Measurements from ENCODE around the gene FSTL3.
"Not testable (repeated sequence)": the region's sequence is repeated elsewhere in the genome, so short reads cannot be mapped to it uniquely, and the experiment has no call there.

Gene FSTL3

DNA sequence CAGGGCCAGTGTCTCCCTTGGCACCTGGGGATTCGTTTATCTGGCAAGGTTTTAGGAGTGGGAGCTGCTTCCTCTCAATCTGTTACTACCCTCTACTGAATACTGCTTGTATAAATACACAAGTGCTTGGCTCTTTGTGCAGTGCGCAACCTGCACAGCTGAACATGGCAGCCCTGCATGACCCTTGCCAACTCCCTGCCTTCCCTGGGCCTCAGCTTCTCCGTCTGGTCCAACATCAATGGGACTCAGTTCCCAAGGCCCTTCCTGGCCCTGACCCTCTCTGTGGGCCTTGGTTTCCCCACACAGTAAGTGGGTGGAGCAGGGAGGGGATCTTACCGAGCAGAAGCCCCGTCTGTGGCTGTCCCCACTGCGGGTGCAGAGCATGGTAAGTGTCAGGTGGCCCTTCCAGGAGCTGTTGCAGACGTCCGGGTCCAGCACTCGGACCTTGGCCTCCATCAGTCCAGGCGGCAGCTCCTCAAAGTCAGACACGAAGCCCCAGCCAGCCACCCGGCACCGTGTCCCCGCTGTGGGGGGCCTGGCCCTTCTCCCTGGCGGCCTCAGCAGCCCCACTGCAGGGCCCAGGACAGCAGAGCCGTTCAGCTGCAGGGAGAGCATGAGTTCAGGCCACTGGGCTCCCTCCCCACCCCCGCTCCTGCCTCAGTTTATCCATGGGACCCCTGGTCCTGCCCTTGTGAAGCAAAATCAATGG is 10.6 kb downstream of the FSTL3 start:
- DNase-seq: no peak

DNA sequence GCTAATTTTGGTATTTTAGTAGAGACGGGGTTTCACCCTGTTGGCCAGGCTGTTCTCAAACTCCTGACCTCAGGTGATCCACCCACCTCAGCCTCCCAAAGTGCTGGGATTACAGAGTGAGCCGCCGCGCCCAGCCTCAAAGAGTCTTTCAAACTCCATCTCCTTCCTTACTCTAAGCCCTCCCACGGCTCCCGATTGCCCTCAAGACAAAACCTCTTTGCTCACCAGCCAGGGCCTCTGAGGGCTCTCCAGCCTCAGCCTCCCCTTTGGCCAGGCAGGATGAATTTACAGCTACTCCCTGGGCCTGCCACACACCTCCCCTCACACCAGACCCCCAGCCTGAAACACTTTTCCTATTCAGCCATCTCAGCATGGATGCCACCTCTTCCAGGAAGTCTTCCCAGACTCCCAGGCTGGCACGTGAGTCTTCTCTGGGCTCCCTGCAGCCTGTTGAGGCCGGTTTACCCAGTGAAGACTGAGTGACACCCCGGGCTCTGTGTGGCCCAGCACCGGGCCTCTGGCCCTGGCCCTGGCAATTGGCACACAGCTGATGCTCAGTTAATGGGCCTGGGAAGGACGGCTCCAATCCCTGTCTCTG is 11.5 kb downstream of the FSTL3 start:
- no peak for DNase-seq

DNA sequence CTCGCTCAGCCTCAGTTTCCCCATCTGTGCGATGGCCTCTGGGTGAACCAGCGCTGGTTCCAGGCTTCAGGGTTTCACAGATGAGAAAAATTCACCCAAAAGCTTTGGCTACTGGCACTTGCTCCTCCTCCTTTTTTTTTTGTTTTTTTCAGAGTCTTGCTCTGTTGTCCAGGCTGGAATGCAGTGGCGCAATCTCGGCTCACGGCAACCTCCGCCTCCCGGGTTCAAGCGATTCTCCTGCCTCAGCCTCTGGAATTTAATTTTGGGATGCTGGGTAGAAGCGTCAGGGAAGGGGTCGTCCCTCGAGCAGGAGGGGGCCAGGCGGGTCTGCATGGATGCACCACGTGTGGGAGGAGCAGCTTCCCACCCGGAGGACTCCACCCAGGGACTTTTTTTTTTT is 12.0 kb downstream of the FSTL3 start:
- no peak for DNase-seq

DNA sequence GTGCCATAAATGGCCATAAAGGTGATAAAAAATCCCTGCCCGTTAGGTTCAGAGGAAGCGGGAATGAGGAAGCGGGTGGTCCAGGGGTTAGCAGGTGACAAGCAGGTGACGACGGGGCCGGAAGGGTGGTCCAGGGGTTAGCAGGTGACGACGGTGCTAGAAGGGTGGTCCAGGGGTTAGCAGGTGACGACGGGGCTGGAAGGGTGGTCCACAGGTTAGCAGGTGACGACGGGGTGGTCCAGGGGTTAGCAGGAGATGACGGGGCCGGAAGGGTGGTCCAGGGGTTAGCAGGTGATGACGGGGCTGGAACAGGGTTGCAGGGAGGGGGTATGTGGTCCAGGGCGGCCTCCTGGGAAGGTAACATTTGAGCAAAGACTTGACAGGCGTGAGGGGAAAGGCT is 12.8 kb downstream of the FSTL3 start:
- DNase-seq: no peak

DNA sequence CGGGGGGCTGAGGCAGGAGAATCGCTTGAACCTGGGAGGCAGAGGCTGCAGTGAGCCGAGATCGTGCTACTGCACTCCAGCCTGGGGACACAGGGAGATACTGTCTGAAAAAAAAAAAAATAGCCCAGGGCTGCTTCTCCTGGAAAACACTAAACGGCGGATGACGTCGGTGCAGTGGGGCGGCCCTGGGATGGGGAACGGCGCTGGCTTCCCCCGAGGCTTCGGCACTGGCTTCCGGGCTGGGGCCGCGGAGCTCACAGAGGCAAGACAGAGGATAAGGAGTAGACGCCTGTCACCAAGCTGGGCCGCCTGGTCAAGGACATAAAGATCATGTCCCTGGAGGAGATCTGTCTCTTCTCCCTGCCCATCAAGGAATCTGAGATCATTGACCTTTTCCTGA is 14.0 kb downstream of the FSTL3 start:
- no peak for DNase-seq

DNA sequence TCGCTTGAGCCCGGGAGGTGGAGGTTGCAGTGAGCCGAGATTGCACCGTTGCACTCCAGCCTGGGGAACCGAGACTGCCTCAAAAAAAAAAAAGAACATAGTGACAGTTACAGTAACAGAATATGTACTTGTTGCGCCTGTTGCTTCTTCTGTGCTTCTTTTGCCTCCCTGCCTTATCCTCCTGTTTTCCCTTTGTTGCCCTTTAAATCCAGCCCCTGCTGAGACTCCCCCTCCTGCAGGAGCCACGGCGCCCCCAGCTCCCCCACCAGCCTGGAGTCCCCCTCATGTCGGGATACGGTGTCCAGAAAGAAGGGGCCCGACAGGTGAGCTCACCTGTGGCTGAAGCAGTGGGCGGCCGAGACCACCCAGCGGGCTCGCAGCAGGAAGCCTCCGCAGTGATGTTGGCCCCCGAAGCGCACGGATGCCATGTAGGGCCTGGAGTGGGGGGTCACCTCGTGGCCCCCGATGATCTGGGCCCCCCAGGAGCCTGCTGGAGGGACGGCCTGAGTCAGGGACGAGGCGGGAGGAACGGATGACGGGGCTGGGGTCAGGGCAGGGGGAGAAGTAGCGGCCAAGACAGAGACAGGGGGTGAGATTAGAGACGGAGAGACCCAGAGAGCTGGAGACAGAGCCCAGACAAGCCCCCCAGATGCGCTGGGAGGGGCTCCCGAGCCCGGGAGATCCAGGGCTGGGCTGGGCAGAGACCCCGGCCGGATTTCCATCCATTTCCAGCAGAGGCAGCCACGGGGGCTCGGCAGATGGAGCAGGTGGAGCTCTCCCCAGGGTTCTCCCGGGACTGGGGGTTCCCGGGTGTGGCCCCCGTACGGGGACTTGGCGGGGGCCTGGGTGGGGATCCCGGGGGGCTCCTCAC is 18.5 kb downstream of the FSTL3 start:
- DNase-seq: no peak

DNA sequence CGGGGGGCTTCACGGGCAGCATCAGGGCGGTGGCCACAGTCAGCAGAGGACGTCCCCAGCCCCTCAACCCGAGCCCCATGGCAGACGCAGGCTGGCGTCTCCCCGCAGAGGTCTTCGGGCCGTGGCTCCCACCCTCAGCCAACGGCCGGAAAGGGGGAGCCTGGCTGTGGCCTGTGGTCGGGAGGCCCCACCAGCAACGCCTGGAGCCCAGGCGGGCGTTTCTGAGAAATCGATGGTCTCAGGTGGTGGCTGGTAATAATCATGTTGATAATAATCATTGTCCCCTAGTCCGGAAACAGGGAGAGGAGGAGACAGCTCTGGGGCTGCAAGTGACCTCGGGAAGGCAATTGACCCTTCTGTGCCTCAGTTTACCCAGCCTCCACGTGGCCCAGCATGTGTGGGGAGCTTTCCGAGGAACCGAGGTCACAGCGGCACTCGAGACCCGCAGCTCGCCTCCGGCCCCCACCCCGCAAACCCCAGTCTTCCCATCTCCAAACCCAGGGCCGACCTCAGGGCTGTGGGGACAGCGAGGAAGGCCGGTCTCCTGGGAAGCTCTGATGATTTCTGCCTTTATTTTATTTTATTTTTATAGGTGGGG is 19.3 kb downstream of the FSTL3 start, which contains the start of gene PRSS57:
PRSS57 (minus strand) TSS at position 101 of the 598 bp plus-strand sequence; CDS start at position 79, 22 bp downstream.
- DNase-seq: no peak

DNA sequence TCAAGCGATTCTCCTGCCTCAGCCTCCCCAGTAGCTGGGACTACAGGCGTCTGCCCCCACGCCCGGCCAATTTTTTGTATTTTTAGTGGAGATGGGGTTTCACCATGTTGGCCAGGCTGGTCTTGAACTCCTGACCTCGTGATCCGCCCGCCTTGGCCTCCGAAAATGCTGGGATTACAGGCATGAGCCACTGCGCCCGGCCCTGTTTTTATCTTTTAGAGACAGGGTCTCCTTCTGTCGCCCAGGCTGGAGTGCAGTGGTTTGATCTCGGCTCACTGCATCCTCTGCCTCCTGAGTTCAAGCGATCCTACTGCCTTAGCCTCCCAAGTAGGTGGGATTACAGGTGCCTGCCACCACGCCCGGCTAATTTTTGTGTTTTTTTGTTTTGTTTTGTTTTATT is 22.3 kb downstream of the FSTL3 start:
- DNase-seq: not testable (repeated sequence)

DNA sequence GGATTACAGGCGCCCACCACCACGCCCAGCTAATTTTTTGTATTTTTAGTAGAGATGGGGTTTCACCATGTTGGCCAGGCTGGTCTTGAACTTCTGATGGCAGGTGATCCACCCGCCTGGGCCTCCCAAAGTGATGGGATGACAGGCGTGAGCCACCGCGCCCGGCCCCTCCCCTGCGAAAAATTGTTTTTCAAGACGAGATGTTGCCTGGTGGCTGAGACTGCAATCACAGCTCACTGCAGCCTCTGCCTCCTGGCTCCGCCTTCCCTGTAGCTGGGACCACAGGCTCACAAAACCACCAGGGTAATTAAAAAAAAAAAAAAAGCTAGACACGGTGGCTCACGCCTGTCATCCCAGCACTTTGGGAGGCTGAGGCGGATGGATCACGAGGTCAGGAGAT is 23.7 kb downstream of the FSTL3 start:
- not testable (repeated sequence) for DNase-seq

DNA sequence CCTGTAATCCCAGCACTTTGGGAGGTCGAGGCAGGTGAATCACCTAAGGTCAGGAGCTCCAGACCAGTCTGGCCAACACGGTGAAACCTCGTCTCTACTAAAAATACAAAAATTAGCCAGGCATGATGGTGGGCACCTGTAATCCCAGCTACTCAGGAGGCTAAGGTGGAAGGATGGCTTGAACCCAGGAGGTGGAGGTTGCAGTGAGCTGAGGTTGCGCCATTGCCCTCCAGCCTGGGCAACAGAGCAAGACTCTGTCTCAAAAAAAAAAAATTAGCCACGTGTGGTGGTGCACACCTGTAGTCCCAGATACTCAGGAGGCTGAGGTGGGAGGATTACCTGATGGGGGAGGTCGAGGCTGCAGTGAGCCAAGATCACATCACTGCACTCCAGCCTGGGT is 26.7 kb downstream of the FSTL3 start:
- not testable (repeated sequence) for DNase-seq

DNA sequence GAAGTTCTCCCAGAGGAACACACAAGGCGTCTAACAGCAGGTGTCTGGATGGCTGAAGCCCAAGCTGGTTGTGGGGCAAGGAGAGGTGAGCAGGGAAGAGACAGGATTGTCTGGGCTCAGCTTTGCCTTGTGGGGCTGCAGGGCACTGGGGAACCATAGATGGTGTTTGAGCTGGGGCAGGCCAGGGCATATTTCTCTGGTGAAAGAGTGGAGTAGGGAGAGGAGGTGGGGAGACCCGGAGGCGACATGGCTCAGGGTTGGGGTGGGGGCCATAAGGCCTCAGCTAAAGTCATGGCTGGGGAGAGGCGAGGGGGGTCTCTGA is 27.1 kb downstream of the FSTL3 start:
- DNase-seq: no peak

DNA sequence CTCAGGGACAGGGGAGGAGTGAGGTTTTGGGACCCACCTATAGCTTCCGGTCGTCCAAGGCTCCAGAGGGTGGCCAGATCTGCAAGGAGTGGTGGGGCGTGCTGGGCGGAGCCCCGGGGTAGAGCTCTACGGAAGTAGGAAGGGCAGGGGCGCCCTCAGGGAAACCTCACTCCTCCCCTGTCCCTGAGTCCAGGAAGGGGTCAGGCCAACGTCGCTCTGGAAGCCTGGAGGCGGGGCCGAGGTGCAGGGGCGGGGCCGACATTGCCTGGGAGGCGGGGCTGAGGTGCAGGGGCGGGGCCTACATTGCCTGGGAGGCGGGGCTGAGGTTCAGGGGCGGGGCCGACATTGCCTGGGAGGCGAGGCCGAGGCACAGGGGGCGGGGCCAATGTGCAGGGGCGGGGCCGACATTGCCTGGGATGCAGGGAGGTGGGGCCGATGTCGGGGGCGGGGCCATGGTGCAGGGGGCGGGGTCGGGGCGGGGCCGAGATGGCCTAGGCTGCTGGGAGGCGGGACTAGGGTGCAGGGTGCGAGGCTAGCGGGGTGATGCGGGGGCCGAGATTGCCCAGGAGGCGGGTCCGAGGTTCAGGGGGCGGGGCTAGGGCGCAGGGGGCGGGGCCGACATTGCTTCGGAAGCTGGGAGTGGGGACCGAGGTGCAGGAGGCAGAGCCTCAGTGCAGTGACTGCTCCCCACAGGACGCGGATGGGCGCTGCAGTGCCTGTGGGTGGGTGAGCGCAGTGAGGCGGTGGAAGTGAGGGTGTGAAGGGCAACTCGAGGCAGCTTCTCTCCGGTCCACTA is 27.7 kb downstream of the FSTL3 start:
- peak; percentile 42 for DNase-seq

DNA sequence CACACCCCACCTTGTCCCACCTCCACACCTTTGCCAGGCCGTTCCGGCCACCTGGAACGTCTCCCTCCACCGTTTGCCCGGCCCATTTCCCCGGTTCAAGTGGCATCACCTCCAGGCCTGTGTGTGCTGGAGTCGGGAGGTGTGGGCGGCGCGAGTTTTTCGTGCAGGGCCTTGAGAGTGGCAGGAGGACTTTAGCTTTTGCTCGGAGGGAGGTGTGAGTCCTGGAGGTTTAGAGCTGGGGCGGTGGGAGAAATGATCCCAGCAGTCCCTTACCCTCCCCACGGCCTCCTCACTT is 28.2 kb downstream of the FSTL3 start:
- DNase-seq: no peak

DNA sequence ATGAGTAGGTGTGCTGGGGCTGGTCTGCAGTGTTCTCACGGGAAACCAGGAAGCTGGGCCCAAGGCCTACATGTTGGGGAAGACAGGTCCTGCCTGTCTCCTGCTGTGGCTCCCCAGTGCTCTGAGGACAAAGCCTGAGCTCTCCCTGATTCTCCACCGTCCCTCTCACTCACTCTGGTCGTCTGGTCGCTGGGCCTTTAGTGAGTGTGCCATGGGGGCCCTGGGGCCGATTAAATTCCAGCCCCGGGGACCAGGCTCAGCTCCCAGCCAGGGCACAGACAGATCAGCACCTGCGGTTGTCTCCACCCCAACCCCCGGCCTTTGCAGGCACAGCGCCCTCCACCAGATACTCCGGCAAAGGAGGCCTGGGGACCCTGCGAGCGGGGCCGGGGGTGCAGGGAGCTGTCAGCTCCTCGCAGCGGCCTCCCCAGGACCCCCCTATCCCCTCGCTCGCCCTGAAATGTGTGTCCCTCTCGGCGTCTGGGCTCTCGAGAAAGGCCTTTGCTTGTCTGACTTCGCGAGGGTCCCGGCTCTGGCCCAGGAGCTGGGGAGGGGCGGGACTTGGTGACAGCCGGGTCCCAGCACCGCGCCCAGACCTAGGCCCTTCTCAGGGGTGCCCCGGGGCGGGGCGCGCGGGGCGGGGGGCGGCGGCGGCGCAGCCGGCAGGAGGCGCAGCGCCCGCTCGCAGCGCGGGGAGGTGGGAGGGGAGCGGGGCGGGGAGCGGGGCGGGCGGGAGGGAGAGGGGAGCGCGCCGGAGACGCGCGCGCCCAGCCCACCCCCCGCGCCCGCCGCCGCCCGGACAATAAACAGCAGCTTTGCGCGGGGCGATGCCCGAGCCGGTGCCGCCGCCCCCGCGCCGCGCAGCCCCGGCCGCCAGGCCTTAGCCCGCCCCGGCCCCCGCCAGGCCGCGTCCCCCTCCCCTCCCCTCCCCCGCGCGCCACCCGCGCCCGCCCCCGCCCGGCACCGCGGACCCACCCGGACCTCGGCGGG is 32.3 kb downstream of the FSTL3 start, which contains the start of gene PALM:
PALM (plus strand) TSS at position 782 of the 990 bp plus-strand sequence. CDS start 212 bp downstream, outside the sequence.
- no peak for DNase-seq

DNA sequence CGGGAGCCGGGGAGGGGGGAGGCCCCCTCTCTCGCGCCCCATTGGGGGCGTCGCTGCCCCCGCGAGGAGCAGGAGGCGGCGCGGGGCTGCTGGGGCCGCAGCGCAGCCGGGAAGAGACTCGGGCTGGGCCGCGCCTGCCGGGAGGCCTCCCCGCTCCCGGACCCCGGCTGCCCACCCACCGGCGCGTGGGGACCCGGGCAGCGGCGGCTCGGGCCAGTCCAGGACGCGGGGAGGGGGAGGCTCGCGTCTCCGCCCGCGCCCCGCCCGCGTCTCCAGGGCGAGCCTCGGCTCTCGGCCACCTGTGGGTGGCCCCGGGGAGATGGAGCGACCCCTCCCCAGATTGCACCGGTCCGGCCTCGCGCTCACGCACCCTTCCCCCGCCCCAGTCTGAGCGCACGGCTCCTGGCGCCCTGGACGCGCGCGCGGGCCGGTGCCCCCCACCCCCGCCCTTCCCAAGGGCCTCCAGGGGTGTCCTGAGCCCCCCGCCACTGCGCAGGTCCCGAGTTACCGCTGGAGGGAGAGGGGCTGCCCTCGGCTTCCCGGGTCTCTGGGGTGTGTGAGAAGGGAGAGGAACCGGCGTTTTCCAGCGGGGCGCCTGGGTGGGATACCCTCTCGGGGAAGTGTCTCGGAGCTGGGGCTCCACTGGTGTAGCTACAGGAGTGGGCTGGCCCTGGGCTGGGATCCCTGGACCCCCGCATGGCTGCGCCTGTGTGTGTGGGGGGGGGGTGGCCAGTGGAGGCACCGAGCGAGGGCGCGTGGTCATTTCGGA is 33.2 kb downstream of the FSTL3 start:
- no peak for DNase-seq

DNA sequence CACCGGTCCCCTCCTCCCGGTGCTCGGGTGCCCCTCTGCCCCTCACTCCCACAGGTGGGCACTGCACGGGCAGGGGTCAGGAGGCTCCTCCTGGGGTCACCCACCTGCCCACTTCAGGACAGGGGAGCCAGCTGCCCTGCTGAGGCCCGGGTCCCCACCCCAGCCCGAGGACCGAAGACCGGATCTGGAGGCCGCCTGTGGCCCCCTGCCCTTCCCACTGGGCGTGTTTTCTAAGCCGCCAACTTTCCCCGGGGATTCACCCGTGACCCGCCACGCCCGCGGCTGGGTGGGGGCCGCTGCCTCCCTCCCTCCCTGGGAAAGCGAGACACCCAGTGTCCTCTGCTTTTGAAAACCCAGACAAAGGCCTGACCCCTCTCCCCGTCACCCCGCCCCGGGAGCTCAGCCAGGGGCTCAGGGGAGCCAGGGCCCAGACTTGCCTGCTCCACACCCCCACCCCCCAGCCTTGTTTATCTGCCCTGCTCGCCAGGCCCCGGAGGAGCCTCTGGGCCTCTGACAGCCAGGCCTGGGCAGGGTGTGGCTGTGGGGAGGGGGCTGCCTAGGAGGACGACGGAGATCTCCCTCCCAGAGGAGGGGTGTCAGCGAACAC is 33.9 kb downstream of the FSTL3 start:
- DNase-seq: no peak

DNA sequence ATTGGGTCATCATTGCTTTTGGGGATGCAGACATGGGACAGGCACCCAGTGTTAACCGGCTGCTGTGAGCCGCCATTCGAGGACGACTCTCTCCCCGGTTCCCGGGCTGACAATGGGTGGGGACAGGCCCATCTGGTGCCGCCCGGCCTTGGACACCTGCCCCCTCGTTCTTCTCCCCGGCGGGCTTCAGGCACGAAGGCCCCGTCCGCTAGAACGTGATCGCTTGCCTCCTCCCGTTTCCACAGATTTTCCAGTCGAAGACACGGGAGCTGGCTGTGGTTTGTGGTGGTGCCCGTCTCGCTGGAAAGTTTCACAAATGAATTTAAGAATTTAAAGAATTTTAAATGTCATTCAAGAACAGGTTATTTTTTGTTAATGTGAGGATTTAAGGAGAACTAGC is 34.6 kb downstream of the FSTL3 start:
- DNase-seq: no peak

DNA sequence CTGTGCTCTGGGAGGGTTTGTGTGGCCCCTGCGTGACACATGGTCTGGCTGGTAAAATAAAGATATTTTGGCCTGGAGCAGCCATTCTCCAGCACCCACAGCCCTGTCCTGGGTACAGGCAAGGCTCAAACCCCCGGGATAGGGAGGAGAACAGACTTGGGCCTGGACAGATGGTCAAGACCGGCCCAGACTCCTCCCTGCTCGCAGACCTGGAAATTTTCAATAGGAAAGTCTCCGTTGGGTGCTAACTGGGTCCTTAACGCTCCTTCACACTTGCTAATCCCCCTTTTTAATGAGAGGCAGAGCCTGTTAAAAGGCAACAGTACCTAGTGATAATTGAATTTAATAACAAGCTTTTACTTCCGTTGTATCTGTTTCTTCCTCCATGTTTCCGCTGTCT is 35.1 kb downstream of the FSTL3 start:
- no peak for DNase-seq

DNA sequence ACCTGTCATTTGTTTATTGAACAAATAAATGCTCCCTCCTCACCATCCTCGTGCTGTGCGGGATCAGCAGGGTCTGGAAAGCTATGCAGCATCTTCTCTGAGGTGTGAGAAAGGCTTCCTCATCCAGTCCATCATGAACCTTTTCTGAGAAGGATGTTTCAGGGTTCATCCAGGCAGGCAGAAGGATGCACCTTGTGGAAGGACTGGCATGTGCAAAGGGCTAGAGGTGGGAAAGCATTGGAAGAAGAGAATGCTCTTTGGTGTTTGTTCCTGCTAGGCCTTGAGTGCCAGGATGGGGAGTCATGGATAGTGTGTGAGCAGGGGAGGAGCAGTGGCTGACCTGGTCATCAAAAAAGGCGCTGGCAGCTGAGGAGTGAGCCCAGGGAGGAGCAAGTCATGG is 39.2 kb downstream of the FSTL3 start:
- no peak for DNase-seq

DNA sequence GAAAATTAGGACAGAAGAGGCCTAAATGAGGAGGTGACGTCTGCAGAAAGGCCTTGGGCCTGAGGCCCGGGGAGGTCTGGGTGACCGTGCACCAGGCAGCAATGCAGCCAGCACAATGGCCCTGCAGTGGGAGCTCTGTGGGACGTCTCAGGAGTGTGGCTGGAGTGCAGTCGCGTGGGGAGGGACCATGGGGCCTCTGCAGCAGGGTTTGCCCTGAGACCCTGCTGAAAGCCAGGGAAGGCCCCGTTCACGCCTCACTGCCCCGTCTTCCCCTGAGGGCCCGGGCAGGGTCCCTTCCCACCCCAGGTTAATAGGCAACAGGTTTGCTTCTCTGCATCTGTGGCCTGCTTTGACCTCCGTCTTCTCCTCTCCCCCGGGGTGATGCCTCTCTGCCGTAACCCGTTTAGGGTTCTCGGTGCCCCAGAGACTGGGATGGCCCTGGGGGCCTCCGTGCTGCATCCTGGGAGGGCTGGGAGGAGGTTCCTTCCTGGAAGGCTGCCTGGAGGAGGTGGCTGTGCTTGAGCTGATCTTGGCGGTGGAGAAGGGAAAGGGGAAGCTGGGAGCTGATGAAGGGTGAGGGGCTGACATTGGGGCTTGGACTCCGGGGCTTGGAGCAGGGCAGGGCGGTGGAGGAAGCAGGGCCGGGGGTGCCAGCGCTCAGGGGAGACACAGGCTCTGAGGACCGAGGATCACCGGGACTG is 42.2 kb downstream of the FSTL3 start:
- no peak for DNase-seq
